Measurements from ENCODE around the gene GRIN2A. TPM values are rescaled to one million over a fixed set of nuclear protein-coding genes. Genes with fewer than 3 reads are reported as not detected.

Gene GRIN2A
- total and polyA plus RNA-seq, 10 donors, result under 0.01 to 0.10 (median 0.03) TPM; not detected in 7

DNA sequence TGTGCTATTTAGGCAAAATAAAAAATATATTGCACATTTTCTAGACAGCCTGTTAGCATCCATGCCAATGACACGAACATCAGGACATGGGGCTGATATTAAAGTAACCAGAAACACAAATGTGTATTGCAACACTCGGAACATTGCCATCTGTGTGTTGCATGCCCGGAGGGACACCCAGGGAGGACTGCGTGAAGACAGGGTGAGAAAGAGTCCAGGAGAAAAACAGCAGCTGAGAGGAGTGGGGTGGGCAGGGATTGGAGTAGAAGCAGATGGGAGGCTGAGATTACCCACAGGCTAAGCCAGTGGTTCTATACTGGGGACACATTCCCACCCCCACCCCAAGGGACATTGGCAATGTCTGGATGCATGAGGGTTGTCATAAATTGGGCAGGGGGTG, 114.8 kb downstream of the GRIN2A start:
- no peaks in the 10 kb centered on the region for H3K4me1 ChIP-seq
- 63 to 84% (median 70%) methylated on average over 4 of the region's 4 CpGs for WGBS, 5 donors
- TF ChIP-seq POLR2AphosphoS5 (IDR thresholded peaks at IDR 0.05) (no peak), POLR2A (IDR thresholded peaks at IDR 0.05) (no peak)
- TF ChIP-seq, protein P1, sequence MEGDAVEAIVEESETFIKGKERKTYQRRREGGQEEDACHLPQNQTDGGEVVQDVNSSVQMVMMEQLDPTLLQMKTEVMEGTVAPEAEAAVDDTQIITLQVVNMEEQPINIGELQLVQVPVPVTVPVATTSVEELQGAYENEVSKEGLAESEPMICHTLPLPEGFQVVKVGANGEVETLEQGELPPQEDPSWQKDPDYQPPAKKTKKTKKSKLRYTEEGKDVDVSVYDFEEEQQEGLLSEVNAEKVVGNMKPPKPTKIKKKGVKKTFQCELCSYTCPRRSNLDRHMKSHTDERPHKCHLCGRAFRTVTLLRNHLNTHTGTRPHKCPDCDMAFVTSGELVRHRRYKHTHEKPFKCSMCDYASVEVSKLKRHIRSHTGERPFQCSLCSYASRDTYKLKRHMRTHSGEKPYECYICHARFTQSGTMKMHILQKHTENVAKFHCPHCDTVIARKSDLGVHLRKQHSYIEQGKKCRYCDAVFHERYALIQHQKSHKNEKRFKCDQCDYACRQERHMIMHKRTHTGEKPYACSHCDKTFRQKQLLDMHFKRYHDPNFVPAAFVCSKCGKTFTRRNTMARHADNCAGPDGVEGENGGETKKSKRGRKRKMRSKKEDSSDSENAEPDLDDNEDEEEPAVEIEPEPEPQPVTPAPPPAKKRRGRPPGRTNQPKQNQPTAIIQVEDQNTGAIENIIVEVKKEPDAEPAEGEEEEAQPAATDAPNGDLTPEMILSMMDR (IDR thresholded peaks at IDR 0.05 in 8 of 11, conservative IDR thresholded peaks at IDR 0.05 in 3 of 11), result no peak
- intact Hi-C loops (cut with DNase I; ENCODE audit: low total_unique reads), result no loop called here
- no peak overlapping the region for H3K4me3 ChIP-seq
- H3K27ac ChIP-seq, result no peak overlapping the region
- H3K36me3 ChIP-seq, result no peaks in the 10 kb centered on the region
- no peak for DNase-seq
- no peaks in the 10 kb centered on the region for H3K9me3 ChIP-seq
- peaks cover 0 to 16% (median 0%) of the 10 kb centered on the region in 7 donors for H3K27me3 ChIP-seq (replicated peaks in 1 of 7)

DNA sequence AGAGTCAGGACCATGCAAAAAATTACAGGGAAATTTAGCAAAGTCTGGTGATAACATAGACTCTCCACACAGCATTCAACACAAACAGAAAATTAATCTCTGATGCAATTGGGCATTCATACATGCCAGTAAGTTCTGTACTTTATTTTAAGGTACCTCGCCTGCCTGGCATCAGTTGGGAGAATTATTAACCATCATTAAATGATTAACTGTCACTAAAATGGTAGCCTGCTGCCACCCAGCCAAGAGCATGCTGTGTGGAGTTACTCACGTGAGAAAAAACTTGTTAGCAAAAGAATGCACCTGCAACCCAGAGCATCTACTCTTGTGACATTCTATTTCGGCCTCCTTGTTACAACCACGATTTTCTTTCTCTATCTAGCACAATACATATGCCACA, 117.2 kb downstream of the GRIN2A start:
- H3K4me3 ChIP-seq, result no peak overlapping the region
- H3K36me3 ChIP-seq, result no peaks in the 10 kb centered on the region
- WGBS, 5 donors, result 63 to 78% (median 70%) methylated on average over 4 of the region's 4 CpGs
- H3K4me1 ChIP-seq, result no peaks in the 10 kb centered on the region
- no peak for TF ChIP-seq POLR2AphosphoS5 (IDR thresholded peaks at IDR 0.05)
- no peak for TF ChIP-seq POLR2A (IDR thresholded peaks at IDR 0.05)
- TF ChIP-seq, protein P1 (IDR thresholded peaks at IDR 0.05 in 8 of 11, conservative IDR thresholded peaks at IDR 0.05 in 3 of 11), result no peak
- H3K9me3 ChIP-seq, result peaks cover 0 to 2% (median 0%) of the 10 kb centered on the region in 8 donors
- DNase-seq, result no peak
- no peak overlapping the region for H3K27ac ChIP-seq
- peaks cover 0 to 10% (median 0%) of the 10 kb centered on the region in 7 donors for H3K27me3 ChIP-seq (replicated peaks in 1 of 7)
- intact Hi-C loops (cut with DNase I; ENCODE audit: low total_unique reads), result no loop called here

DNA sequence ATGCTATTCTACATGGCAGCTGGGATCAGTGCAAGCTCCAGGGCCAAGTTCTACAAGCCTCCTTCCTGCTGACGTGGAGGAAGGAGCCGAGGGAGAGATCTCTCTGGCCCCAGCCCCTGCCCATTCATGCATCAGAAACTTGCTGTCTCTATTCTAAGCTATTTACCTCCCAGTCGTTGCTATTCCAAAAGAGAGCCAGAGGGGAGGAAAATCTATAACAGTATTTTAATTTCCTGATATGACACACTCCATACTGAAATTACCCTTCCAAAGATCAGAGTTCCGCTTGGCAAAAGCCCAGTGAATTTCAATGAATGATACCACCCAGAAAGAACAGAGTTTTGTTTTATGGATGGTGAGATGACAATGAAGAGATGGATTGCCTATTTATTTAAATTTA, 133.4 kb downstream of the GRIN2A start:
- WGBS, 5 donors, result 64 to 81% (median 77%) methylated on average over 4 of the region's 4 CpGs
- DNase-seq, result no peak
- Histone ChIP-seq H3K4me3 (no peak overlapping the region), H3K36me3 (no peaks in the 10 kb centered on the region), H3K4me1 (no peaks in the 10 kb centered on the region), H3K27me3 (replicated peaks in 1 of 7) (peaks cover 0 to 34% (median 0%) of the 10 kb centered on the region in 7 donors), H3K9me3 (no peaks in the 10 kb centered on the region), H3K27ac (no peak overlapping the region)
- intact Hi-C loops (cut with DNase I; ENCODE audit: low total_unique reads), result no loop called here
- TF ChIP-seq POLR2A (IDR thresholded peaks at IDR 0.05), result no peak
- TF ChIP-seq, protein P1 (IDR thresholded peaks at IDR 0.05 in 8 of 11, conservative IDR thresholded peaks at IDR 0.05 in 3 of 11), result no peak
- no peak for TF ChIP-seq POLR2AphosphoS5 (IDR thresholded peaks at IDR 0.05)

DNA sequence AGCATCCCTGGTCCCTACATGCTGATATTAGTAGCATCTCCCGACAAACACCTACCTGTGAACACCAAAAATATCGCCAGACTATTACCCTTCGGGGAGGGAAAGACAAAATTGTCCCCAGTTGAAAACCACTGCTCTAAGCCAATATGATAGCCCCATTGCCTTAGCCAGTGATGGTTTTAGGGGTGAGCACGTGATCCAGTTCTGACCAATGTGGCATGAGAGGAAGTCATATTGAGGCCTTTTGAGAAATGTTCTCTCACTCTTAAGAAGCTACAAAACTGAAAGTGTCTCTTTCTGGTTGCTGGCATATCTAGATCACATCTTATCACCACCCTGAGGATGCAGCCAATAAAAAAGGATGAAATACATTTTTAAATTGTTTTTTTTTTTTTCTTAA, 136.3 kb downstream of the GRIN2A start:
- Histone ChIP-seq H3K4me3 (no peak overlapping the region), H3K36me3 (no peaks in the 10 kb centered on the region), H3K9me3 (peaks cover 0 to 7% (median 0%) of the 10 kb centered on the region in 8 donors), H3K4me1 (no peaks in the 10 kb centered on the region), H3K27me3 (replicated peaks in 1 of 7) (peaks cover 0 to 31% (median 0%) of the 10 kb centered on the region in 7 donors), H3K27ac (no peak overlapping the region)
- DNase-seq, result no peak
- intact Hi-C loops (cut with DNase I; ENCODE audit: low total_unique reads), result no loop called here
- 70 to 89% (median 82%) methylated on average over 4 of the region's 4 CpGs for WGBS, 5 donors
- TF ChIP-seq POLR2AphosphoS5 (IDR thresholded peaks at IDR 0.05), result no peak
- TF ChIP-seq, protein P1 (IDR thresholded peaks at IDR 0.05 in 8 of 11, conservative IDR thresholded peaks at IDR 0.05 in 3 of 11), result no peak
- TF ChIP-seq POLR2A (IDR thresholded peaks at IDR 0.05), result no peak

Data from spleen (tissue), 11 donors.